GM21447 (cell line): ENCODE data around the gene HARS1.
"Not testable (repeated sequence)": the region's sequence is repeated elsewhere in the genome, so short reads cannot be mapped to it uniquely, and the experiment has no call there.

Experiments used
- ATAC-seq: cut with Tn5 transposase; IDR thresholded peaks from one replicate; pipeline ENCODE4 v1.9.1; 2021; ENCODE audit not compliant: unreplicated experiment

HARS1 gene

GRCh38 chr5:140690941-140691924 lies at the start of gene HARS1, which contains the start of gene HARS2:
HARS1 (minus strand) TSS chr5:140691370; CDS start chr5:140691304, 66 bp downstream.
HARS2 (plus strand) TSS chr5:140691455; CDS start chr5:140691649, 194 bp downstream.
- ATAC-seq: peak; percentile 98

GRCh38 chr5:140737486-140737885 lies 46.3 kb upstream of the HARS1 start:
- ATAC-seq: no peak

- ATAC-seq: no peak
Measured at GRCh38 chr5:140734354-140734753, 43.2 kb upstream of the HARS1 start.

- no peak for ATAC-seq
Measured at GRCh38 chr5:140733098-140733497, 41.9 kb upstream of the HARS1 start.

GRCh38 chr5:140725799-140726471 lies 34.8 kb upstream of the HARS1 start:
- ATAC-seq: peak; percentile 91

GRCh38 chr5:140721395-140721794 lies 30.2 kb upstream of the HARS1 start:
- ATAC-seq: not testable (repeated sequence)

GRCh38 chr5:140720738-140721137 lies 29.6 kb upstream of the HARS1 start:
- ATAC-seq: not testable (repeated sequence)

GRCh38 chr5:140718266-140718592 lies 27.1 kb upstream of the HARS1 start:
- ATAC-seq: no peak

GRCh38 chr5:140716238-140716637 lies 25.1 kb upstream of the HARS1 start:
- ATAC-seq: not testable (repeated sequence)

GRCh38 chr5:140713562-140714094 lies 22.5 kb upstream of the HARS1 start:
- no peak for ATAC-seq

GRCh38 chr5:140711794-140712193 lies 20.6 kb upstream of the HARS1 start:
- ATAC-seq: no peak

- peak; percentile 86 for ATAC-seq
Measured at GRCh38 chr5:140710899-140711552, 19.9 kb upstream of the HARS1 start.

- ATAC-seq: not testable (repeated sequence)
Measured at GRCh38 chr5:140708787-140709186, 17.6 kb upstream of the HARS1 start.

GRCh38 chr5:140707812-140708211 lies 16.6 kb upstream of the HARS1 start:
- no peak for ATAC-seq

- ATAC-seq: peak; percentile 97
Measured at GRCh38 chr5:140700177-140701144, 9.3 kb upstream of the HARS1 start, which contains the start of gene ZMAT2. ZMAT2 (plus strand) TSS chr5:140700447; CDS start chr5:140700461, 14 bp downstream.

GRCh38 chr5:140696891-140697492 lies 5.8 kb upstream of the HARS1 start:
- ATAC-seq: no peak

- no peak for ATAC-seq
Measured at GRCh38 chr5:140694276-140694675, 3.1 kb upstream of the HARS1 start.

- ATAC-seq: no peak
Measured at GRCh38 chr5:140690376-140690932, 716 bp downstream of the HARS1 start.

GRCh38 chr5:140678993-140679392 lies 12.2 kb downstream of the HARS1 start:
- ATAC-seq: no peak
